ENCODE data around the gene TMEM135.
A peak's percentile ranks its signal among the peaks of the same experiment; 100 is the strongest.
"Not testable (repeated sequence)": the region's sequence is repeated elsewhere in the genome, so short reads cannot be mapped to it uniquely, and the experiment has no call there.

TMEM135 gene

GRCh38 chr11:87265132-87265531 is 227.4 kb downstream of the TMEM135 start:
- no peak for DNase-seq

GRCh38 chr11:87265979-87266378 is 228.2 kb downstream of the TMEM135 start:
- no peak for DNase-seq

- no peak for DNase-seq
Observed at GRCh38 chr11:87266751-87267150, 229.0 kb downstream of the TMEM135 start.

GRCh38 chr11:87271951-87272350 is 234.2 kb downstream of the TMEM135 start:
- DNase-seq: not testable (repeated sequence)

- no peak for DNase-seq
Observed at GRCh38 chr11:87275176-87275575, 237.4 kb downstream of the TMEM135 start.

GRCh38 chr11:87280143-87280542 is 242.4 kb downstream of the TMEM135 start:
- DNase-seq: no peak

GRCh38 chr11:87281496-87281895 is 243.8 kb downstream of the TMEM135 start:
- DNase-seq: no peak

- no peak for DNase-seq
Observed at GRCh38 chr11:87284306-87284705, 246.6 kb downstream of the TMEM135 start.

- DNase-seq: not testable (repeated sequence)
Observed at GRCh38 chr11:87285674-87286073, 247.9 kb downstream of the TMEM135 start.

GRCh38 chr11:87286338-87286737 is 248.6 kb downstream of the TMEM135 start:
- DNase-seq: no peak

- DNase-seq: peak; percentile 63
Observed at GRCh38 chr11:87290304-87290922, 252.7 kb downstream of the TMEM135 start.

GRCh38 chr11:87292598-87292997 is 254.9 kb downstream of the TMEM135 start:
- DNase-seq: no peak

GRCh38 chr11:87295237-87295636 is 257.5 kb downstream of the TMEM135 start:
- no peak for DNase-seq

GRCh38 chr11:87296627-87297026 is 258.9 kb downstream of the TMEM135 start:
- DNase-seq: no peak

GRCh38 chr11:87298155-87298554 is 260.4 kb downstream of the TMEM135 start:
- DNase-seq: no peak

- DNase-seq: no peak
Observed at GRCh38 chr11:87299041-87299481, 261.3 kb downstream of the TMEM135 start.

- no peak for DNase-seq
Observed at GRCh38 chr11:87300640-87301380, 263.1 kb downstream of the TMEM135 start.

- no peak for DNase-seq
Observed at GRCh38 chr11:87301785-87302540, 264.2 kb downstream of the TMEM135 start.

- no peak for DNase-seq
Observed at GRCh38 chr11:87304412-87304811, 266.7 kb downstream of the TMEM135 start.

- DNase-seq: no peak
Observed at GRCh38 chr11:87306262-87306851, 268.6 kb downstream of the TMEM135 start.

GRCh38 chr11:87307101-87307500 is 269.4 kb downstream of the TMEM135 start:
- DNase-seq: no peak

GRCh38 chr11:87315229-87315628 is 277.5 kb downstream of the TMEM135 start:
- no peak for DNase-seq

- no peak for DNase-seq
Observed at GRCh38 chr11:87316491-87316890, 278.8 kb downstream of the TMEM135 start.
